ENCODE data around the gene STAT3.

Gene STAT3

GRCh38 chr17:42285346-42286050, 102.7 kb downstream of the STAT3 start:
- in situ Hi-C loops (cut with MboI; ENCODE audit: low sequenced_read_pairs): no loop called here

- in situ Hi-C loops (cut with MboI; ENCODE audit: low sequenced_read_pairs): no loop called here
These were observed 103.7 kb downstream of the STAT3 start for GRCh38 chr17:42284566-42284965.

- in situ Hi-C loops (cut with MboI; ENCODE audit: low sequenced_read_pairs): no loop called here
These were observed 104.2 kb downstream of the STAT3 start for GRCh38 chr17:42284024-42284369.

- in situ Hi-C loops (cut with MboI; ENCODE audit: low sequenced_read_pairs): no loop called here
These were observed 104.8 kb downstream of the STAT3 start for GRCh38 chr17:42283241-42284023.

GRCh38 chr17:42282478-42283080, 105.7 kb downstream of the STAT3 start:
- in situ Hi-C loops (cut with MboI; ENCODE audit: low sequenced_read_pairs): no loop called here

- in situ Hi-C loops (cut with MboI; ENCODE audit: low sequenced_read_pairs): no loop called here
These were observed 106.6 kb downstream of the STAT3 start for GRCh38 chr17:42281571-42282096.

GRCh38 chr17:42279776-42280630, 108.2 kb downstream of the STAT3 start:
- in situ Hi-C loops (cut with MboI; ENCODE audit: low sequenced_read_pairs): no loop called here

- in situ Hi-C loops (cut with MboI; ENCODE audit: low sequenced_read_pairs): no loop called here
These were observed 110.9 kb downstream of the STAT3 start for GRCh38 chr17:42277342-42277712.

- in situ Hi-C loops (cut with MboI; ENCODE audit: low sequenced_read_pairs): no loop called here
These were observed 111.5 kb downstream of the STAT3 start for GRCh38 chr17:42276609-42277341.

- in situ Hi-C loops (cut with MboI; ENCODE audit: low sequenced_read_pairs): no loop called here
These were observed 112.0 kb downstream of the STAT3 start, which contains the start of gene STAT5B for GRCh38 chr17:42276359-42276608. Gene STAT5B, minus strand, starts transcription at chr17:42276391. Its CDS starts 44,264 bp downstream, at chr17:42232127.

- in situ Hi-C loops (cut with MboI; ENCODE audit: low sequenced_read_pairs): no loop called here
These were observed 112.5 kb downstream of the STAT3 start for GRCh38 chr17:42275527-42276358.

GRCh38 chr17:42274812-42275526, 113.3 kb downstream of the STAT3 start:
- in situ Hi-C loops (cut with MboI; ENCODE audit: low sequenced_read_pairs): no loop called here

- in situ Hi-C loops (cut with MboI; ENCODE audit: low sequenced_read_pairs): no loop called here
These were observed 114.0 kb downstream of the STAT3 start for GRCh38 chr17:42274253-42274542.

- in situ Hi-C loops (cut with MboI; ENCODE audit: low sequenced_read_pairs): no loop called here
These were observed 114.6 kb downstream of the STAT3 start for GRCh38 chr17:42273474-42274252.

- in situ Hi-C loops (cut with MboI; ENCODE audit: low sequenced_read_pairs): no loop called here
These were observed 115.9 kb downstream of the STAT3 start for GRCh38 chr17:42272162-42272907.

- in situ Hi-C loops (cut with MboI; ENCODE audit: low sequenced_read_pairs): no loop called here
These were observed 116.5 kb downstream of the STAT3 start for GRCh38 chr17:42271779-42272035.

- in situ Hi-C loops (cut with MboI; ENCODE audit: low sequenced_read_pairs): no loop called here
These were observed 117.0 kb downstream of the STAT3 start for GRCh38 chr17:42271006-42271778.
